Suprapubic skin (tissue), 3 donors: ENCODE data around the gene MRRF.

Experiments
- CTCF ChIP-seq, 2 donors: fragments of 200-600 bp in 1 of 2; fragments of 450-650 bp in 1 of 2; sonication (generic) in 1 of 2; IDR thresholded peaks; one replicate each; pipeline ENCODE4 v1.5.1; 2016 to 2019; ENCODE audit warnings: antibody characterized with exemption in 2 of 2, mild to moderate bottlenecking in 1 of 2, moderate library complexity in 1 of 2
- POLR2A ChIP-seq, 2 donors: fragments of 450-650 bp; IDR thresholded peaks; one replicate each; pipeline ENCODE4 v1.6.1; 2017; ENCODE audit warnings: antibody characterized with exemption in 2 of 2, mild to moderate bottlenecking in 2 of 2, moderate library complexity in 2 of 2

- TF ChIP-seq CTCF (IDR thresholded peaks at IDR 0.05) (no peak), POLR2A (IDR thresholded peaks at IDR 0.05) (no peak)
These were observed 43.2 kb downstream of the MRRF start for GRCh38 chr9:122307925-122308324.
